Epithelial cell of proximal tubule (primary cell): ENCODE results near the gene DMWD. TPM values are rescaled to one million over a fixed set of nuclear protein-coding genes. Genes with fewer than 3 reads are reported as not detected.
A peak's percentile ranks its signal among the peaks of the same experiment; 100 is the strongest.

ENCODE experiments used
- DNase-seq: peaks from one replicate; pipeline ENCODE4 v3.0.0-alpha.2; 2011; ENCODE audit warnings: low read depth
- H3K4me3 ChIP-seq: 2 replicates; pipeline ENCODE4 v1.5.1; 2011; ENCODE audit warnings: low read depth, mild to moderate bottlenecking, low read length
- total RNA-seq: library from RNA; depleted of rRNA; stranded (reverse); fragments of >200 nt; gene quantifications from 2 replicates; pipeline ENCODE4 v1.2.3, GENCODE V29; 2015
- TF ChIP-seq, protein P1 (sequence below): conservative IDR thresholded peaks from 2 replicates; pipeline ENCODE4 v1.5.1; 2012; ENCODE audit warnings: low read depth, mild to moderate bottlenecking, low read length

DMWD gene
- total RNA-seq, 1 donor from 2014 or later, result 35.7 TPM

DNA sequence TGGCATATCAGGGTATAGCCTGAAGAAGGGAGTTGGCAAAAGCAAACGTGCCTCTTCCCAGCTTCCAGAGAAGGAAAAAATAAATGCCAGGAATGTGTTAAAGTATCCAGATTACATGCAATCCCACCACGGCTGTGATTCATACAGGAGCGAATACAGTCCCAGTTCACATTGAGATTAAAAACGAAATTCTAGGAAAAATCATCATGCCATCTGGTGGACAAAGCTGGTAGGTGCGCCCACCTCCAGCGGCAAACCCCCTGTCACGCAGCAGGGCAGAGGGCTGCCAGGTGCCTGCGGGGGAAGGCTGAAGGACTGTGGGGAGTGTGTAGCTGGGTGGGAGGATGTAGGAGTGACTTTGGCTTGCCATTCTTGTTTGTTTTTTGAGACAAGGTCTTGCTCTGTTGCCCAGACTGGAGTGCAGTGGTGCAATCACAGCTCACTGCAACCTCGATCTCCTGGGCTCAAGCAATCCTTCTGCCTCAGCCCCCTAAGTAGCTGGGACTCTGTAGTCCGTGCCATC lies 6.4 kb upstream of the DMWD start:
- no peak overlapping the region for H3K4me3 ChIP-seq
- DNase-seq, result no peak
- TF ChIP-seq, protein P1, sequence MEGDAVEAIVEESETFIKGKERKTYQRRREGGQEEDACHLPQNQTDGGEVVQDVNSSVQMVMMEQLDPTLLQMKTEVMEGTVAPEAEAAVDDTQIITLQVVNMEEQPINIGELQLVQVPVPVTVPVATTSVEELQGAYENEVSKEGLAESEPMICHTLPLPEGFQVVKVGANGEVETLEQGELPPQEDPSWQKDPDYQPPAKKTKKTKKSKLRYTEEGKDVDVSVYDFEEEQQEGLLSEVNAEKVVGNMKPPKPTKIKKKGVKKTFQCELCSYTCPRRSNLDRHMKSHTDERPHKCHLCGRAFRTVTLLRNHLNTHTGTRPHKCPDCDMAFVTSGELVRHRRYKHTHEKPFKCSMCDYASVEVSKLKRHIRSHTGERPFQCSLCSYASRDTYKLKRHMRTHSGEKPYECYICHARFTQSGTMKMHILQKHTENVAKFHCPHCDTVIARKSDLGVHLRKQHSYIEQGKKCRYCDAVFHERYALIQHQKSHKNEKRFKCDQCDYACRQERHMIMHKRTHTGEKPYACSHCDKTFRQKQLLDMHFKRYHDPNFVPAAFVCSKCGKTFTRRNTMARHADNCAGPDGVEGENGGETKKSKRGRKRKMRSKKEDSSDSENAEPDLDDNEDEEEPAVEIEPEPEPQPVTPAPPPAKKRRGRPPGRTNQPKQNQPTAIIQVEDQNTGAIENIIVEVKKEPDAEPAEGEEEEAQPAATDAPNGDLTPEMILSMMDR, result peak; percentile 74

- no peak for DNase-seq
- H3K4me3 ChIP-seq, result no peak overlapping the region
- TF ChIP-seq, protein P1, result no peak
Measured at GRCh38 chr19:45794627-45795026, 2.0 kb upstream of the DMWD start.

DNA sequence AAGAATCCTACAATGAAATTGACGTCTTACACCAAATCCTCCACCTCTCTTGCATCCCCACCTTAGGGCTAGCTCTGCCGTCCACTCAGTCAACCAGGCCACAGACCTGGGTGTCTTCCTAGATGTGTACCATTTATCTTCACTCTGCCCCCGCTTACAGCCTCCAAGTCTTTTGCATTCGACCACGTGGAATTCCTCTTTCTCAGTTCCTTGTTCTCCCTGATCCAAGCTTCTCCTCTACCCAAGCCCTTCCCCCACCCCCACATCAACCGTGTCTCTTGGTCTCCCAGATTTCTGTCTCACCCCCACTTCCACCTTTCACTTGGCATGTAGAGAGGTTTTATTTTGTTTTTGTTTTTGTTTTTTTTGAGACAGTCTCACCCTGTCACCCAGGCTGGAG lies 1.2 kb upstream of the DMWD start:
- TF ChIP-seq, protein P1, result no peak
- no peak for DNase-seq
- H3K4me3 ChIP-seq, result no peak overlapping the region

- TF ChIP-seq, protein P1, result no peak
- no peak for DNase-seq
Measured at GRCh38 chr19:45793178-45793564, 526 bp upstream of the DMWD start.

GRCh38 chr19:45791744-45792469 lies 738 bp downstream of the DMWD start:
- TF ChIP-seq, protein P1, result no peak
- no peak for DNase-seq

More at GRCh38 chr19:45793178-45793564, 526 bp upstream of the DMWD start:
- no peak overlapping the region for H3K4me3 ChIP-seq

GRCh38 chr19:45790942-45791341 lies 1.7 kb downstream of the DMWD start:
- TF ChIP-seq, protein P1, result no peak
- DNase-seq, result no peak
- H3K4me3 ChIP-seq, result peak overlapping the region; percentile 97

More at GRCh38 chr19:45791744-45792469, 738 bp downstream of the DMWD start:
- peak overlapping the region; percentile 97 for H3K4me3 ChIP-seq
